ENCODE data around the gene NCKIPSD. TPM values are rescaled to one million over a fixed set of nuclear protein-coding genes. Genes with fewer than 3 reads are reported as not detected.
A peak's percentile ranks its signal among the peaks of the same experiment; 100 is the strongest.

The NCKIPSD gene
- total RNA-seq, 1 experiment from 2014 or later: 46.0 TPM

DNA sequence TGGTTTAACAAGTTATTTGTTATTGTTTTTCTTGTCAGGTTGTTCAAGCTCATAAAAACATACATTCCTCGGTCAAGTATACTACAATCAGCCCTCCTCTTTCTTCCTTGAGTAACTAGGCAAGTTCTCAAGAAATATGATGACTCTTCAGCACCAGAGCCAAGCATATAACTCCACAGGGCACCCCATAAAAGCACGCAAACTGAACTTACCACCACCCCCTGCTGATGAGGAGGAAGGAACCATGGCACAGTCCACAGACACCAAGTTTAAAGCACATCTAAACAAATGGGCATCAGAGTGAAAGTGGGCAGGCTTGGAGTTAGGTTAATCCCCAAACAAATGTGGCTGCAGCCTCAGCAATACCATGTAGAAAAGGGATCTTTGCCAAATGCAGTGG, 26.0 kb upstream of the NCKIPSD start:
- H4K91ac ChIP-seq (ENCODE audit: insufficient read length, low read depth, low read length): no peak overlapping the region
- no peak overlapping the region for H3K56ac ChIP-seq (ENCODE audit: insufficient read length, low read depth, low read length)
- no peaks in the 10 kb centered on the region for H3K23me2 ChIP-seq (ENCODE audit: insufficient read length, low read depth, low read length, poor library complexity, severe bottlenecking)
- no peaks in the 10 kb centered on the region for H3K9me3 ChIP-seq (ENCODE audit: control insufficient read depth, low read depth, low read length)
- H2BK20ac ChIP-seq (ENCODE audit: low read depth, low read length, poor library complexity, severe bottlenecking): no peak overlapping the region
- H3K4ac ChIP-seq (ENCODE audit: low read depth, low read length): no peak overlapping the region
- no peaks in the 10 kb centered on the region for H3K27me3 ChIP-seq (ENCODE audit: insufficient read depth, low read length)
- TF ChIP-seq, protein P1, sequence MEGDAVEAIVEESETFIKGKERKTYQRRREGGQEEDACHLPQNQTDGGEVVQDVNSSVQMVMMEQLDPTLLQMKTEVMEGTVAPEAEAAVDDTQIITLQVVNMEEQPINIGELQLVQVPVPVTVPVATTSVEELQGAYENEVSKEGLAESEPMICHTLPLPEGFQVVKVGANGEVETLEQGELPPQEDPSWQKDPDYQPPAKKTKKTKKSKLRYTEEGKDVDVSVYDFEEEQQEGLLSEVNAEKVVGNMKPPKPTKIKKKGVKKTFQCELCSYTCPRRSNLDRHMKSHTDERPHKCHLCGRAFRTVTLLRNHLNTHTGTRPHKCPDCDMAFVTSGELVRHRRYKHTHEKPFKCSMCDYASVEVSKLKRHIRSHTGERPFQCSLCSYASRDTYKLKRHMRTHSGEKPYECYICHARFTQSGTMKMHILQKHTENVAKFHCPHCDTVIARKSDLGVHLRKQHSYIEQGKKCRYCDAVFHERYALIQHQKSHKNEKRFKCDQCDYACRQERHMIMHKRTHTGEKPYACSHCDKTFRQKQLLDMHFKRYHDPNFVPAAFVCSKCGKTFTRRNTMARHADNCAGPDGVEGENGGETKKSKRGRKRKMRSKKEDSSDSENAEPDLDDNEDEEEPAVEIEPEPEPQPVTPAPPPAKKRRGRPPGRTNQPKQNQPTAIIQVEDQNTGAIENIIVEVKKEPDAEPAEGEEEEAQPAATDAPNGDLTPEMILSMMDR (conservative IDR thresholded peaks at IDR 0.05): no peak
- peak overlapping the region; percentile 31 for H3K9ac ChIP-seq (ENCODE audit: extremely low read depth, insufficient read length, low read length)
- WGBS (ENCODE audit: extremely low coverage, insufficient read length, low lambda C conversion rate): no CpG with 5 or more reads among the region's 2 CpGs
- no peak for DNase-seq
- H3K4me3 Mint-ChIP-seq: no peak overlapping the region
- no peaks in the 10 kb centered on the region; the same call in 1 of the 2 replicates for H3K4me1 ChIP-seq (ENCODE audit: insufficient read depth, low read length)
- peaks cover 77% of the 10 kb centered on the region for H3K79me2 ChIP-seq (ENCODE audit: insufficient read depth, low read length)
- no peak overlapping the region for H4K5ac ChIP-seq (ENCODE audit: insufficient read length, low read depth, low read length)
- no peak overlapping the region for H2BK120ac ChIP-seq (ENCODE audit: low read depth, low read length, poor library complexity, severe bottlenecking)
- H2BK5ac ChIP-seq (ENCODE audit: insufficient read length, low read length): no peak overlapping the region
- no peak overlapping the region for H4K8ac ChIP-seq (replicated peaks; ENCODE audit: insufficient read length, low read depth, low read length)
- H3T11ph ChIP-seq (ENCODE audit: low read length): no peak overlapping the region
- peaks cover 43% of the 10 kb centered on the region in 2 experiments for H3K4me1 Mint-ChIP-seq
- H3K27me3 Mint-ChIP-seq (ENCODE audit: low read depth): no peaks in the 10 kb centered on the region; the same call in 1 of the 2 replicates
- no peak overlapping the region for H3K14ac ChIP-seq (ENCODE audit: insufficient read depth, low read length)
- H3K79me1 ChIP-seq (ENCODE audit: insufficient read depth, low read depth, low read length, poor library complexity, severe bottlenecking): peaks cover 5% of the 10 kb centered on the region
- no peak overlapping the region for H3K4me2 ChIP-seq (ENCODE audit: insufficient read depth, insufficient read length, low read length)
- no peak overlapping the region for H3K27ac ChIP-seq (ENCODE audit: insufficient read length, low read depth, low read length)
- H4K20me1 ChIP-seq (ENCODE audit: control insufficient read depth, insufficient read depth, insufficient read length): no peaks in the 10 kb centered on the region
- H3K27ac Mint-ChIP-seq: peak overlapping the region in 2 of 3 experiments; percentile 59 to 63; a peak in 3 of 7 replicates
- no peak overlapping the region for H2BK12ac ChIP-seq (ENCODE audit: insufficient read length, low read depth, low read length)
- no peak overlapping the region for H3K23ac ChIP-seq (ENCODE audit: insufficient read length, low read depth, low read length)
- no peak overlapping the region for H2AK5ac ChIP-seq (ENCODE audit: insufficient read length, low read length)
- H2BK15ac ChIP-seq (ENCODE audit: low read depth, low read length): no peak overlapping the region
- H3K9me3 Mint-ChIP-seq: no peaks in the 10 kb centered on the region; a peak in 1 of 5 replicates
- peaks cover 43 to 88% (median 86%) of the 10 kb centered on the region in 3 experiments for H3K36me3 Mint-ChIP-seq (ENCODE audit: insufficient read depth in 1 of 3, low read depth in 3 of 3)
- H3K18ac ChIP-seq (ENCODE audit: insufficient read length, low read depth, low read length): no peak overlapping the region
- H2AFZ ChIP-seq (ENCODE audit: low read length): no peak overlapping the region

All from H9 (cell line).